DND-41 (cell line): Measurements from ENCODE around the gene ARSB.

Source experiments
- ATAC-seq: fragments of 200-7000 bp; cut with Tn5 transposase; 3 replicates; pipeline ENCODE4 v1.9.1; 2021; ENCODE audit warnings: low read depth; ENCODE audit not compliant: insufficient read depth
- DNase-seq: peaks from one replicate; pipeline ENCODE4 v3.0.0-alpha.2; 2020
- H2AFZ ChIP-seq: 2 replicates; pipeline ENCODE4 v1.6.0; 2012; ENCODE audit warnings: low read depth, low read length
- H3K27ac ChIP-seq: 2 replicates; pipeline ENCODE4 v1.5.1; 2012; ENCODE audit warnings: low read length, inconsistent platforms
- H3K27me3 ChIP-seq: fragments of 200-600 bp; sonication (generic); 2 replicates; pipeline ENCODE4 v1.6.0; 2012; ENCODE audit warnings: low read length, mild to moderate bottlenecking, inconsistent platforms; ENCODE audit not compliant: insufficient read depth, poor library complexity
- H3K36me3 ChIP-seq: 2 replicates; pipeline ENCODE4 v1.5.1; 2012; ENCODE audit warnings: low read length, inconsistent platforms; ENCODE audit not compliant: insufficient read depth
- H3K4me1 ChIP-seq: 2 replicates; pipeline ENCODE4 v1.5.1; 2012; ENCODE audit warnings: mild to moderate bottlenecking, low read length; ENCODE audit not compliant: insufficient read depth
- H3K4me2 ChIP-seq: 2 replicates; pipeline ENCODE4 v1.6.0; 2012; ENCODE audit warnings: mild to moderate bottlenecking, moderate library complexity, low read length, inconsistent platforms; ENCODE audit not compliant: insufficient read depth
- H3K4me3 ChIP-seq, 2 experiments: fragments of 200-600 bp in 1 of 2; shearing (Covaris generic) in 1 of 2; 2 replicates each; pipeline ENCODE4 v1.5.1; 2012 to 2016; ENCODE audit warnings: inconsistent platforms in 2 of 2, low read length in 2 of 2, mild to moderate bottlenecking in 2 of 2, low read depth in 1 of 2, moderate library complexity in 1 of 2
- H3K79me2 ChIP-seq: 2 replicates; pipeline ENCODE4 v1.6.0; 2012; ENCODE audit warnings: low read length, inconsistent platforms; ENCODE audit not compliant: insufficient read depth
- H3K9ac ChIP-seq: 2 replicates; pipeline ENCODE4 v1.6.0; 2012; ENCODE audit warnings: low read depth, mild to moderate bottlenecking, inconsistent platforms, low read length, moderate library complexity
- H3K9me3 ChIP-seq: 2 replicates; pipeline ENCODE4 v1.5.1; 2012; ENCODE audit warnings: low read length, moderate library complexity, mild to moderate bottlenecking, inconsistent platforms; ENCODE audit not compliant: insufficient read depth, severe bottlenecking
- H4K20me1 ChIP-seq: 2 replicates; pipeline ENCODE4 v1.6.0; 2012; ENCODE audit warnings: low read length; ENCODE audit not compliant: insufficient read depth
- CTCF ChIP-seq: IDR thresholded peaks from 2 replicates; pipeline ENCODE4 v1.5.1; 2012; ENCODE audit warnings: borderline replicate concordance, low read length, moderate library complexity, mild to moderate bottlenecking; ENCODE audit not compliant: poor library complexity, severe bottlenecking; ENCODE audit errors: extremely low read depth
- EZH2 ChIP-seq: IDR thresholded peaks from 3 replicates; pipeline ENCODE4 v1.6.1; 2012; ENCODE audit warnings: borderline replicate concordance, low read depth, mild to moderate bottlenecking, moderate library complexity, low read length, inconsistent platforms; ENCODE audit not compliant: severe bottlenecking

Gene ARSB

GRCh38 chr5:78779771-78780616 lies 205.1 kb downstream of the ARSB start:
- DNase-seq, result no peak
- TF ChIP-seq EZH2 (no peak), CTCF (no peak)
- no peak for ATAC-seq
- Histone ChIP-seq H3K27ac (no peak overlapping the region), H3K4me1 (no peaks in the 10 kb centered on the region), H2AFZ (no peak overlapping the region), H3K36me3 (peaks cover 13% of the 10 kb centered on the region; the same call in 1 of the 2 replicates), H3K9me3 (peaks cover 2% of the 10 kb centered on the region), H3K4me3 (no peak overlapping the region), H4K20me1 (no peaks in the 10 kb centered on the region), H3K4me2 (no peak overlapping the region), H3K9ac (no peak overlapping the region), H3K27me3 (no peaks in the 10 kb centered on the region), H3K79me2 (no peaks in the 10 kb centered on the region)

GRCh38 chr5:78779262-78779661 lies 205.8 kb downstream of the ARSB start:
- Histone ChIP-seq H3K4me3 (no peak overlapping the region), H2AFZ (no peak overlapping the region), H3K4me2 (no peak overlapping the region), H3K27me3 (no peaks in the 10 kb centered on the region), H3K4me1 (no peaks in the 10 kb centered on the region), H3K9ac (no peak overlapping the region), H3K9me3 (no peaks in the 10 kb centered on the region), H3K36me3 (peaks cover 13% of the 10 kb centered on the region; the same call in 1 of the 2 replicates), H4K20me1 (no peaks in the 10 kb centered on the region), H3K27ac (no peak overlapping the region), H3K79me2 (no peaks in the 10 kb centered on the region)
- ATAC-seq, result no peak
- TF ChIP-seq EZH2, result no peak
- no peak for TF ChIP-seq CTCF
- no peak for DNase-seq

- Histone ChIP-seq H3K79me2 (no peaks in the 10 kb centered on the region), H3K36me3 (peaks cover 13% of the 10 kb centered on the region; the same call in 1 of the 2 replicates), H3K27ac (no peak overlapping the region), H3K4me2 (no peak overlapping the region), H2AFZ (no peak overlapping the region), H4K20me1 (no peaks in the 10 kb centered on the region), H3K27me3 (no peaks in the 10 kb centered on the region), H3K4me1 (no peaks in the 10 kb centered on the region), H3K9me3 (no peaks in the 10 kb centered on the region), H3K9ac (no peak overlapping the region), H3K4me3 (no peak overlapping the region)
- DNase-seq (no peak), ATAC-seq (no peak)
- TF ChIP-seq CTCF (no peak), EZH2 (no peak)
These were observed 206.6 kb downstream of the ARSB start for GRCh38 chr5:78778538-78778937.
